ENCODE data around the gene SPRY2. TPM values are rescaled to one million over a fixed set of nuclear protein-coding genes. Genes with fewer than 3 reads are reported as not detected.
"Not testable (repeated sequence)": the region's sequence is repeated elsewhere in the genome, so short reads cannot be mapped to it uniquely, and the experiment has no call there.

Gene SPRY2
- total RNA-seq, 2 experiments from 2014 or later: 0.41 to 0.56 TPM

- no peaks in the 10 kb centered on the region for H3K36me3 Mint-ChIP-seq
- H3K9me3 Mint-ChIP-seq (ENCODE audit: low read depth): no peaks in the 10 kb centered on the region
- no peaks in the 10 kb centered on the region for H3K27me3 Mint-ChIP-seq
- no peak for DNase-seq
- CTCF ChIA-PET: no interaction called here
- no peak overlapping the region for H3K4me3 Mint-ChIP-seq
- peaks cover 2% of the 10 kb centered on the region for H3K4me1 Mint-ChIP-seq
- ATAC-seq: no peak
- H3K27ac Mint-ChIP-seq: no peak overlapping the region
These were observed 23.1 kb upstream of the SPRY2 start for GRCh38 chr13:80363890-80364503.

DNA sequence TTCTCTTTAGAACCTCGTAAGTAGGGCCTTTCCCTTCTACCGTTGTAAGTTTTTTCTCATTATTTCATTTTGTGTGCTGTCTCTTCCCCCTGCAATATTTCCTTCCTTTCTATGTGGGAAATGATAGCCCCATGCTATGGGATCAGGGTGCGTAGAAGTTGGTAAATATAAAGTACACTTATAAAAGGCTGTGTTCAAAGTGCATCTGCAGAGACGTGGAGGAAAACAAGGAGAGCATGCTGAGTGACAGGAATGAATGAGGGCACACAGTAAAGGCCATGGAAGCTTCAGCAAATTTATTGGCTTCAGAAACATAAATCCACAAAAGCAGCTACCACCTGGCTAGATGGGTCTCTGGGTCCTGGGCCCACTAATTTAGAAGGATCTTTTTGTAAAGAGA, 21.6 kb upstream of the SPRY2 start:
- Mint-ChIP-seq H3K4me3 (no peak overlapping the region), H3K27me3 (no peaks in the 10 kb centered on the region), H3K27ac (no peak overlapping the region), H3K36me3 (no peaks in the 10 kb centered on the region), H3K9me3 (ENCODE audit: low read depth) (no peaks in the 10 kb centered on the region), H3K4me1 (peaks cover 2% of the 10 kb centered on the region)
- CTCF ChIA-PET: no interaction called here
- DNase-seq: no peak
- ATAC-seq: no peak

- CTCF ChIA-PET: no interaction called here
- Mint-ChIP-seq H3K27me3 (no peaks in the 10 kb centered on the region), H3K36me3 (no peaks in the 10 kb centered on the region), H3K9me3 (ENCODE audit: low read depth) (no peaks in the 10 kb centered on the region), H3K27ac (no peak overlapping the region), H3K4me1 (no peaks in the 10 kb centered on the region), H3K4me3 (no peak overlapping the region)
- ATAC-seq (peak; percentile 42), DNase-seq (no peak)
These were observed 21.0 kb upstream of the SPRY2 start for GRCh38 chr13:80361883-80362327.

- Mint-ChIP-seq H3K27ac (no peak overlapping the region), H3K27me3 (no peaks in the 10 kb centered on the region), H3K4me3 (no peak overlapping the region), H3K9me3 (ENCODE audit: low read depth) (no peaks in the 10 kb centered on the region), H3K4me1 (no peaks in the 10 kb centered on the region), H3K36me3 (no peaks in the 10 kb centered on the region)
- no peak for DNase-seq
- CTCF ChIA-PET: no interaction called here
- no peak for ATAC-seq
These were observed 20.4 kb upstream of the SPRY2 start for GRCh38 chr13:80361298-80361697.

DNA sequence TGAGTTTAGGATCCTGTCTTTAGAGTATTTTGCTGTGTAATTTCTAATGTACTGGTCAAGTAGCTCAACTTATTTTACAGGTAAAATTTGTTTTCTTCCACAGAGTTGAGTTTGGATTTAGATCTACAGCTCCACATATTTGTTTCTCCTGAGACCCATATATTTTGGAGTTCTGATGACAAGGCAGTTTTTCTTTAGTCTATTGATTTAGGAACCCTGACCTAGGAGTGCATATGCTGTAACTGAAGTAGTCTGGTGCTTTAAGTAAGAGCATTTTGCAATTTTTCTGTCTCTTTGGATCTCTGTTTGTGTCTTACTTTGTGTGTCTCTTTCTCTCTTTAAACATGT, 19.5 kb upstream of the SPRY2 start:
- ATAC-seq: no peak
- Mint-ChIP-seq H3K36me3 (no peaks in the 10 kb centered on the region), H3K27ac (no peak overlapping the region), H3K4me3 (no peak overlapping the region), H3K9me3 (ENCODE audit: low read depth) (no peaks in the 10 kb centered on the region), H3K27me3 (no peaks in the 10 kb centered on the region), H3K4me1 (no peaks in the 10 kb centered on the region)
- CTCF ChIA-PET: interaction anchor here (1.3 to 1.4 kb wide), 2 partner anchors 17 to 22 kb away, joined by 3 to 7 read pairs; no protein-coding TSS in a partner anchor
- no peak for DNase-seq

DNA sequence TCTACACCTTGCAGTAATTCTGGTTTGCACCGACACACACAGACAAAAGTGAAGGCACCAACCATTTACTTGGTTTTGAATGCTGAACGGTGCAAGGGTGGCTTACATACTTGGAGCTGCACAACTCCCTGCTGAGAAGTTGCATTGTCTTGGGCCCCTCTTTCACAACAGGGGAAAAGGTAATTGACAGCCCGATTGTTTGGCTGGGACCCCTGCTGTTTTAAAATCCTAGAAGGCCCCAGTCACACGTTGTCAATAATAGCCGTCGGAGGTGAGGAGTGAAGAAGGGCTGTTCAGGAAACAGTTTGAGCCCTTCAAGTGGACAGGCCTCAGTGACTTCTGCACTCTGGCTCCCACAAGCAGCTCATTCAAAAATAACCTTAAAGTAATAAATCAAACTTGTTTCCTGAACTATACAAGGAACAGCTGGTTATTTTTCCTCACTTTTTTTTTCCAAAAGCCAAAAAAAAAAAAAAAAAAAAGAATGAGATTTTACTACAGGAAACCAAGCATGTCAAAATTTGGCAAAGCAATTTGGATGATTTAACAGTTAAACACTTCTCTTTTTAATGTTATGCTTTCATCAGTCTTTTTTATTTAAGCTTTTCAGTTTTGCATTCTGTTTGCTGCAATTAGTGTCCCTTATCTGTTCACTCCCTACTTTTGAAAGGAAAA, 19.0 kb upstream of the SPRY2 start:
- no peaks in the 10 kb centered on the region for H3K4me1 Mint-ChIP-seq
- H3K36me3 Mint-ChIP-seq: no peaks in the 10 kb centered on the region
- ATAC-seq: no peak
- no peak overlapping the region for H3K4me3 Mint-ChIP-seq
- no peaks in the 10 kb centered on the region for H3K27me3 Mint-ChIP-seq
- H3K27ac Mint-ChIP-seq: no peak overlapping the region
- no peak for DNase-seq
- CTCF ChIA-PET: interaction anchor here (1.3 to 1.4 kb wide), 2 partner anchors 17 to 21 kb away, joined by 3 to 7 read pairs; no protein-coding TSS in a partner anchor
- no peaks in the 10 kb centered on the region for H3K9me3 Mint-ChIP-seq (ENCODE audit: low read depth)

- DNase-seq (no peak), ATAC-seq (no peak)
- Mint-ChIP-seq H3K4me3 (no peak overlapping the region), H3K27ac (no peak overlapping the region), H3K9me3 (ENCODE audit: low read depth) (no peaks in the 10 kb centered on the region), H3K36me3 (no peaks in the 10 kb centered on the region), H3K27me3 (no peaks in the 10 kb centered on the region), H3K4me1 (no peaks in the 10 kb centered on the region)
- CTCF ChIA-PET: interaction anchor here (1.3 to 1.4 kb wide), 2 partner anchors 16 to 21 kb away, joined by 3 to 7 read pairs; no protein-coding TSS in a partner anchor
These were observed 18.5 kb upstream of the SPRY2 start for GRCh38 chr13:80359414-80359777.

- H3K9me3 Mint-ChIP-seq (ENCODE audit: low read depth); DNase-seq; CTCF ChIA-PET; ATAC-seq; H3K4me3 Mint-ChIP-seq; H3K27me3 Mint-ChIP-seq; H3K27ac Mint-ChIP-seq; H3K36me3 Mint-ChIP-seq; H3K4me1 Mint-ChIP-seq: not testable (repeated sequence)
These were observed 14.7 kb upstream of the SPRY2 start for GRCh38 chr13:80355496-80356094.

DNA sequence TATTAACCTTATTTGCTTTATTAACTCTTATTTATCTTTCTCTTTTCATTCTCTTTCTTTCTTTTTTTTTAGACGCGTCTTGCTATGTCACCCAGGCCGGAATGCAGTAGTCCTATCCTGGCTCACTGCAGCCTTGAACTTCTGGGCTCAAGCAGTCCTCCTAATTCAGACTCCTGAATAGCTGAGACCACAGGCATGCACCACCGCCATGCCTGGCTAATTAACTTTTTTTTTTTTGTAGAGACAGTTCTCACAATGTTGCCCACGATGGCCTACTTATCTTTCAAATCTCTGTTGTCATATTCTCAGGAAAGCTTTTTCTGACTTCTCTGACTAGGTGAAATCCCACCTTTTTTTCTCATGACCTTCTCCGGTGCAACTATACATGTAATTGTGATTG, 7.8 kb upstream of the SPRY2 start:
- H3K36me3 Mint-ChIP-seq: no peaks in the 10 kb centered on the region
- no peak for DNase-seq
- H3K27ac Mint-ChIP-seq: no peak overlapping the region
- H3K27me3 Mint-ChIP-seq: peaks cover 4% of the 10 kb centered on the region
- no peak overlapping the region for H3K4me3 Mint-ChIP-seq
- CTCF ChIA-PET: no interaction called here
- H3K4me1 Mint-ChIP-seq: no peaks in the 10 kb centered on the region
- no peaks in the 10 kb centered on the region for H3K9me3 Mint-ChIP-seq (ENCODE audit: low read depth)
- no peak for ATAC-seq

DNA sequence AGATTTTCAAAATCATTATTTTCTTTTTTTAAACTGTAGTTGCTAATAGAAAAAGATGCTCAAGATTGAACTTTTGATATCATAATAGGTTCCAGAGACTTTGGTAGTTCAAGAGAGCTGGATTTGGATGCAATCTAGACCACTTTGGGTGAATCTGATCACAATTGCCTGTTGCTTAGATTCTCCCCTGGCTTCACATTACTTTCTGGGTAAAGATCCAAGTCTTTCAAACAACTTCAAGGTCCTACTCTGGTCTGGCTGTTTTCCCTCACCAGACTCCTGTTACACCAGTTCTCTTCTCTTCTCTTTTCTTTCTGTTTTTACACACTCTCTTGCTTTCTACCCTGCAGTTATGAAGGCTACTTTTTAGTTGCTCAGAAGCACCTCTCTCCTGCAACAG, 7.4 kb upstream of the SPRY2 start:
- no peaks in the 10 kb centered on the region for H3K4me1 Mint-ChIP-seq
- no peaks in the 10 kb centered on the region for H3K36me3 Mint-ChIP-seq
- H3K9me3 Mint-ChIP-seq (ENCODE audit: low read depth): no peaks in the 10 kb centered on the region
- H3K4me3 Mint-ChIP-seq: no peak overlapping the region
- peaks cover 9% of the 10 kb centered on the region for H3K27me3 Mint-ChIP-seq
- H3K27ac Mint-ChIP-seq: no peak overlapping the region
- no peak for DNase-seq
- ATAC-seq: no peak
- CTCF ChIA-PET: no interaction called here

GRCh38 chr13:80345771-80346510, 5.0 kb upstream of the SPRY2 start:
- ATAC-seq (no peak), DNase-seq (no peak)
- peaks cover 26% of the 10 kb centered on the region for H3K27me3 Mint-ChIP-seq
- H3K9me3 Mint-ChIP-seq (ENCODE audit: low read depth): no peaks in the 10 kb centered on the region
- no peaks in the 10 kb centered on the region for H3K36me3 Mint-ChIP-seq
- no peak overlapping the region for H3K27ac Mint-ChIP-seq
- peaks cover 7% of the 10 kb centered on the region for H3K4me1 Mint-ChIP-seq
- H3K4me3 Mint-ChIP-seq: no peak overlapping the region
- CTCF ChIA-PET: interaction anchor here (0.6 kb wide), 1 partner anchor 237 kb away, joined by 3 read pairs; no protein-coding TSS in a partner anchor

DNA sequence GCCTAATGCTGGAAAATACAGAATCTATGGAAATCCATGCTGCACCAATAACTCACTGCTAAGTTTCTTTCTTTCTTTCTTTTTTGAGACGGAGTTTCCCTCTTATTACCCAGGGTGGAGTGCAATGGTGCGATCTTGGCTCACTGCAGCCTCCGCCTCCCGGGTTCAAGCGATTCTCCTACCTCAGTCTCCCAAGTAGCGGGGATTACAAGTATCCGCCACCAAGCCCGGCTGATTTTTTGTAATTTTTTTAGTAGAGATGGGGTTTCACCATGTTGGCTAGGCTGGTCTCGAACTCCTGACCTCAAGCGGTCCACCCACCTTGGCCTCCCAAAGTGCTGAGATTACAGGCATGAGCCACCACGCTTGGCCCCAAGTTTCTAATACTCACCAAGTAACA, 3.1 kb upstream of the SPRY2 start:
- CTCF ChIA-PET: interaction anchor here (1.2 to 2.9 kb wide), 3 partner anchors 11 to 674 kb away, joined by 3 to 8 read pairs (median 5); no protein-coding TSS in a partner anchor
- not testable (repeated sequence) for H3K27ac Mint-ChIP-seq; DNase-seq; ATAC-seq; H3K9me3 Mint-ChIP-seq (ENCODE audit: low read depth); H3K4me3 Mint-ChIP-seq; H3K36me3 Mint-ChIP-seq
- H3K4me1 Mint-ChIP-seq: peaks cover 11% of the 10 kb centered on the region
- peaks cover 26% of the 10 kb centered on the region for H3K27me3 Mint-ChIP-seq

- ATAC-seq: peak; percentile 59
- peak overlapping the region; percentile 45 for H3K4me3 Mint-ChIP-seq
- H3K36me3 Mint-ChIP-seq: no peaks in the 10 kb centered on the region
- H3K27ac Mint-ChIP-seq: no peak overlapping the region
- H3K27me3 Mint-ChIP-seq: peaks cover 26% of the 10 kb centered on the region
- CTCF ChIA-PET: interaction anchor here (0.7 to 2.9 kb wide), 12 partner anchors 9 to 675 kb away, joined by 3 to 8 read pairs (median 4); no protein-coding TSS in a partner anchor
- H3K9me3 Mint-ChIP-seq (ENCODE audit: low read depth): no peaks in the 10 kb centered on the region
- peak; percentile 68 for DNase-seq
- H3K4me1 Mint-ChIP-seq: peaks cover 11% of the 10 kb centered on the region
These were observed 1.8 kb upstream of the SPRY2 start for GRCh38 chr13:80342471-80343371.
